ENCODE data around the gene PARVG. TPM values are rescaled to one million over a fixed set of nuclear protein-coding genes. Genes with fewer than 3 reads are reported as not detected.

PARVG gene
- total and polyA plus RNA-seq, 10 of the 15 experiments (the other 5 are each of a cell fraction or from before 2014, with no cell fraction given): 6.3 to 123 (median 71.9) TPM

DNA sequence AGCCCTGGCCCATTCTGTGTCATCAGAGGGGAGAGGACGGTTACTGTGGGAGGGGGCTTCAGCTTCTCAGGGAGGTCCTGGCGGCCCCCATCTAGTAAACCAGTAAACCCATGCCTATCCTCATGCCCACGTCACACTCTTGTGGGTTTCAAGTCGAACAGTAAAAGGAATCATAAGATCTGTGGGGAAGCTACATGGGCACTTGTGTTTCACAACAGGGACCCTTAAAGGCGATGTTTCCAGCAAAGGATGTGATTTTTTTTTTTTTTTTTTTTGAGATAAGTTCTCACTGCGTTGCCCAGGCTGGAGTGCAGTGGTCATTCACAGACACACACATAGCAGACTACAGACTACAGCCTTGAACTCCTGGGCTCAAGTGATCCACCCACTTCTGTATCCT is 9.2 kb upstream of the PARVG start (continued):
- no peak for TF ChIP-seq SMAD5 (IDR thresholded peaks at IDR 0.05; ENCODE audit: low read depth)
- no peak for TF ChIP-seq STAT3 (IDR thresholded peaks at IDR 0.05; ENCODE audit: low read depth, low read length)
- TF ChIP-seq TCF3 (IDR thresholded peaks at IDR 0.05; ENCODE audit: borderline replicate concordance, insufficient read depth, low read depth, low read length): no peak
- no peak for TF ChIP-seq PML (IDR thresholded peaks at IDR 0.05; ENCODE audit: low read length)
- TF ChIP-seq TARDBP (IDR thresholded peaks at IDR 0.05; ENCODE audit: borderline replicate concordance): no peak

DNA sequence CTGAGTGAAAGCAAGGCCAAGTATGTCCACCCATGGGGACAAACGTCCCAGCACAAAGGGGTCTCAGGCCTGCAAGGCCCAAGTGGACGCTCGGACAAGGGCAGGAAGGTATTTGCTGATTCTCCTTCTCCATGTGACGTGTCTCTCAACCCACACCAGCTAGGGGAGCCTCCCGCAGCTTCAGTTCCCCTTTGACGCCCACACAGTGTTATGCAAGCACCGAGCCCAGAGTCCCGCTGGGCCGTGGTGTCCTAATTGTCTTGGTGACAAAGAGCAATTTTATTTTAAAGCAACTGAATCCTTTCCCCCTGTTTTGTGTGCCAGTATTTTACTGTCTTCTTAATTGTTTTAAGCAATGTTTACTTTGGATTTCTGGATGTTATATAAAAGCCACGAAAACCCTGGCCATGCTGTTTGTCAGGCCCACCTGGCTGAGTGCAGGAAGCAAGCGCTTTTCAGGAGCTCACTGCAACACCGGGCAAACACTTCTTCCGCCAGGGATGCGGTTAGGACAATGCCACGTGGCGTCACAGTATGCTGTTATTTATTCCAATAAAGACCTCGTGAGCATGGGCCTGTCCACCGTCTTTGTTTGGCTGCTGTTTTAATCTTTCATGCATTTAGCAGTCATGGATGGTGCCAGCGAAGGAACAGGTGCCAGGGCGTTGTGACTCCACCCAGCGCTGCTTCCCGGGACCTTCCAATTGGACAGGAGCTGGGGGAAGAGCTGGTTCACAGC is 8.2 kb upstream of the PARVG start:
- H3K27me3 ChIP-seq (replicated peaks in 1 of 2; ENCODE audit: control insufficient read depth in 2 of 2, insufficient read depth in 2 of 2, low read length in 1 of 2): no peaks in the 10 kb centered on the region
- in situ Hi-C loops (cut with MboI) (no loop called here), intact Hi-C loops (cut with micrococcal nuclease; ENCODE audit: unreplicated experiment) (no loop called here)
- 0 out of 2 replicates have a peak overlapping the region, but pooled peaks have one; percentile 2 for H3K9ac ChIP-seq (ENCODE audit: control insufficient read depth, insufficient read depth, low read length)
- H3K4me2 ChIP-seq (ENCODE audit: control insufficient read depth, insufficient read depth): peak overlapping the region; percentile 47
- no TSS peak for BruUV-seq (replicated peaks)
- 27% methylated on average over 22 of the region's 22 CpGs for WGBS (ENCODE audit: insufficient coverage, insufficient replicate concordance, low lambda C conversion rate, missing lambda C conversion rate)
- CTCF ChIA-PET: interaction anchor here (0.9 to 2.0 kb wide), 2 partner anchors 90 to 179 kb away, joined by 3 to 7 read pairs; no protein-coding TSS in a partner anchor
- H3K4me1 ChIP-seq (ENCODE audit: control insufficient read depth, insufficient read depth, low read length): peaks cover 18% of the 10 kb centered on the region
- no peaks in the 10 kb centered on the region for H4K20me1 ChIP-seq (ENCODE audit: control insufficient read depth, insufficient read depth)
- no peaks in the 10 kb centered on the region for H3K79me2 ChIP-seq (ENCODE audit: control insufficient read depth, insufficient read depth, low read length)
- H3K36me3 ChIP-seq (ENCODE audit: control insufficient read depth in 2 of 2, insufficient read depth in 2 of 2, low read length in 1 of 2): peaks cover 0 to 1% of the 10 kb centered on the region in 2 experiments; a peak in 3 of 4 replicates
- DNase-seq (ENCODE audit: low read depth, low spot score) (no peak), ATAC-seq (peak; percentile 99), FAIRE-seq (peak; percentile 92)
- no peaks in the 10 kb centered on the region for H3K9me3 ChIP-seq (replicated peaks; ENCODE audit: control insufficient read depth, insufficient read depth, low read length)
- H3K4me3 ChIP-seq: no peak overlapping the region; the same call in 1 of the 2 replicates
- SMC1A ChIA-PET (ENCODE audit: uncharacterized antibody, unreplicated experiment): interaction anchor here (0.6 to 1.5 kb wide), 2 partner anchors 9 to 551 kb away, joined by 3 to 7 read pairs; no protein-coding TSS in a partner anchor
- RAD21 ChIA-PET (ENCODE audit: unreplicated experiment): interaction anchor here (0.6 to 1.6 kb wide), 6 partner anchors 9 to 179 kb away, joined by 3 to 14 read pairs (median 4); partner anchors contain the start of gene PARVG
- peak overlapping the region; percentile 38 for H3K27ac ChIP-seq (ENCODE audit: control insufficient read depth, insufficient read depth)
- POLR2A ChIA-PET: interaction anchor here (0.6 to 1.2 kb wide), 3 partner anchors 9 to 1394 kb away, joined by 4 to 8 read pairs (median 7); partner anchors contain the start of gene PARVG
- H2AFZ ChIP-seq (ENCODE audit: control insufficient read depth, low read depth, low read length): no peak overlapping the region; the same call in 1 of the 2 replicates
- TF ChIP-seq DPF2 (IDR thresholded peaks at IDR 0.05): peak; percentile 81
- 0 out of 2 replicates have a peak, but pooled peaks have one; percentile 6 for TF ChIP-seq GABPA (IDR thresholded peaks at IDR 0.05; ENCODE audit: low read depth)
- TF ChIP-seq RAD51 (IDR thresholded peaks at IDR 0.05): peak; percentile 40; the same call in 1 of the 2 replicates
- TF ChIP-seq, protein P1, sequence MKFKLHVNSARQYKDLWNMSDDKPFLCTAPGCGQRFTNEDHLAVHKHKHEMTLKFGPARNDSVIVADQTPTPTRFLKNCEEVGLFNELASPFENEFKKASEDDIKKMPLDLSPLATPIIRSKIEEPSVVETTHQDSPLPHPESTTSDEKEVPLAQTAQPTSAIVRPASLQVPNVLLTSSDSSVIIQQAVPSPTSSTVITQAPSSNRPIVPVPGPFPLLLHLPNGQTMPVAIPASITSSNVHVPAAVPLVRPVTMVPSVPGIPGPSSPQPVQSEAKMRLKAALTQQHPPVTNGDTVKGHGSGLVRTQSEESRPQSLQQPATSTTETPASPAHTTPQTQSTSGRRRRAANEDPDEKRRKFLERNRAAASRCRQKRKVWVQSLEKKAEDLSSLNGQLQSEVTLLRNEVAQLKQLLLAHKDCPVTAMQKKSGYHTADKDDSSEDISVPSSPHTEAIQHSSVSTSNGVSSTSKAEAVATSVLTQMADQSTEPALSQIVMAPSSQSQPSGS (IDR thresholded peaks at IDR 0.05; ENCODE audit: low read length): 0 out of 2 replicates have a peak, but pooled peaks have one; percentile 31
- peak; percentile 48 to 55; a peak in 2 of 4 replicates for TF ChIP-seq IKZF2 (IDR thresholded peaks at IDR 0.05)
- TF ChIP-seq SMC3 (IDR thresholded peaks at IDR 0.05; ENCODE audit: borderline replicate concordance, low read length): peak; percentile 8; the same call in 1 of the 2 replicates
- TF ChIP-seq POU2F2 (IDR thresholded peaks at IDR 0.05; ENCODE audit: borderline replicate concordance, low read depth, low read length): peak; percentile 68; the same call in 1 of the 3 replicates
- peak; percentile 52; the same call in 1 of the 2 replicates for TF ChIP-seq RFX5 (IDR thresholded peaks at IDR 0.05; ENCODE audit: low read depth, low read length)
- no peak for TF ChIP-seq MXI1 (IDR thresholded peaks at IDR 0.05; ENCODE audit: low read depth, low read length)
- 0 out of 2 replicates have a peak, but pooled peaks have one; percentile 42 for TF ChIP-seq NBN (IDR thresholded peaks at IDR 0.05)
- peak in 1 of 2 experiments; percentile 35; a peak in 1 of 4 replicates for TF ChIP-seq BHLHE40 (IDR thresholded peaks at IDR 0.05; ENCODE audit: borderline replicate concordance in 1 of 2, low read depth in 2 of 2, low read length in 1 of 2)
- TF ChIP-seq POLR2A (IDR thresholded peaks at IDR 0.05; ENCODE audit: low read depth, low read length): 0 out of 2 replicates have a peak, but pooled peaks have one; percentile 42
- no peak for TF ChIP-seq ASH2L (IDR thresholded peaks at IDR 0.05; ENCODE audit: borderline replicate concordance, low read depth)
- TF ChIP-seq, protein P2, sequence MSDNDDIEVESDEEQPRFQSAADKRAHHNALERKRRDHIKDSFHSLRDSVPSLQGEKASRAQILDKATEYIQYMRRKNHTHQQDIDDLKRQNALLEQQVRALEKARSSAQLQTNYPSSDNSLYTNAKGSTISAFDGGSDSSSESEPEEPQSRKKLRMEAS (IDR thresholded peaks at IDR 0.05; ENCODE audit: low read depth, low read length): peak; percentile 60; the same call in 1 of the 2 replicates
- peak; percentile 58 for TF ChIP-seq RUNX3 (IDR thresholded peaks at IDR 0.05; ENCODE audit: low read length)
- no peak for TF ChIP-seq BACH1 (IDR thresholded peaks at IDR 0.05; ENCODE audit: borderline replicate concordance)
- 0 out of 2 replicates have a peak, but pooled peaks have one; percentile 50 for TF ChIP-seq MTA3 (IDR thresholded peaks at IDR 0.05; ENCODE audit: borderline replicate concordance, low read length)
- 0 out of 2 replicates have a peak, but pooled peaks have one; percentile 9 for TF ChIP-seq JUND (IDR thresholded peaks at IDR 0.05; ENCODE audit: low read depth, low read length)

Measured in GM12878 (cell line).